GM19035 (cell line): ENCODE measurements around the gene SEC22C.

ENCODE experiments used
- ATAC-seq: cut with Tn5 transposase; IDR thresholded peaks from one replicate; pipeline ENCODE4 v1.9.1; 2021; ENCODE audit not compliant: unreplicated experiment

The SEC22C gene

GRCh38 chr3:42499478-42499871, 82.3 kb downstream of the SEC22C start:
- ATAC-seq: no peak

DNA sequence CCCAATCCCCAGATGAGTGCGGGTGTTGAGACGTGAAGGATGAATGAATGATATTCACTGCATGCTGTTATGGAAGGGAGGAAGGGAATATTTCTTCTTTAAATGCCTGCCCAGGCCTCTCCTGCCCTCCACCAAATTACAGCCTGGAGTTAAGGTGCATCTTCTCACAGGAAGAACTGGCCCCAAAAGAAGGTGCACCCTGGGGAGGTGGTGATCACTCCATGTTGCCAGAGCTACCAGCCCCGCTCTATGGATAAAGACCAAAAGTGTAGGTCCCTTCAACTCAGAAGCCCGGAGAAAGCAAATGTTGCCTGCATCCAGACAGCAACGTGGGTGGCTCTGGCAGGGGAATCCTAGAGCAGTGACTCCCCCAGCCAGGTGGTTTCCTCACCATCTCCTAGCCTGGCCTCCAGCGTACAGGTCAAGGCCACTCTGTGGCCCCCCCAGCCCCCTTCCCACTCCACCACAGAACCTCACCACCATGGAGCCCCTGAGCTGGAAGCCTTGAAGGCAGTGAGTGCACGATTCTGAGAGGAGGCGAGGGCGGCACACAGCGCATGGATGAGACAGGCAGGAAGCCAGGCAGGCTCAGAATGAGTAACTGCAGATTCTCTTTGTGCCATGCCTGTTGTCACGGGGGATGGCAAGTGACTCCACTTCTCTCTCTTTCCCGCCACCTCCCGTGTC, 82.8 kb downstream of the SEC22C start:
- no peak for ATAC-seq

GRCh38 chr3:42498034-42498433, 83.7 kb downstream of the SEC22C start:
- no peak for ATAC-seq
